Measurements from ENCODE around the gene CXCR5.
A peak's percentile ranks its signal among the peaks of the same experiment; 100 is the strongest.

Gene CXCR5

GRCh38 chr11:118877487-118878162 lies 6.1 kb upstream of the CXCR5 start:
- DNase-seq = no peak

GRCh38 chr11:118878163-118878563 lies 5.5 kb upstream of the CXCR5 start:
- no peak for DNase-seq

GRCh38 chr11:118881228-118881627 lies 2.5 kb upstream of the CXCR5 start:
- no peak for DNase-seq

- no peak for DNase-seq
Observed at GRCh38 chr11:118882491-118882890, 1.2 kb upstream of the CXCR5 start.

- no peak for DNase-seq
Observed at GRCh38 chr11:118883004-118883367, 706 bp upstream of the CXCR5 start.

- no peak for DNase-seq
Observed at GRCh38 chr11:118884875-118885274, 1.2 kb downstream of the CXCR5 start.

- no peak for DNase-seq
Observed at GRCh38 chr11:118885319-118885718, 1.6 kb downstream of the CXCR5 start.

GRCh38 chr11:118885831-118886565 lies 2.3 kb downstream of the CXCR5 start:
- DNase-seq = no peak

- DNase-seq = no peak
Observed at GRCh38 chr11:118886681-118887111, 3.0 kb downstream of the CXCR5 start.

GRCh38 chr11:118887206-118887605 lies 3.5 kb downstream of the CXCR5 start:
- no peak for DNase-seq

GRCh38 chr11:118888398-118888797 lies 4.7 kb downstream of the CXCR5 start:
- DNase-seq = no peak

GRCh38 chr11:118889797-118890196 lies 6.1 kb downstream of the CXCR5 start:
- DNase-seq = no peak

GRCh38 chr11:118892514-118892913 lies 8.8 kb downstream of the CXCR5 start:
- peak; percentile 21 for DNase-seq

- no peak for DNase-seq
Observed at GRCh38 chr11:118892964-118893363, 9.3 kb downstream of the CXCR5 start.

- DNase-seq = no peak
Observed at GRCh38 chr11:118893662-118894061, 10.0 kb downstream of the CXCR5 start.

GRCh38 chr11:118894192-118894591 lies 10.5 kb downstream of the CXCR5 start:
- no peak for DNase-seq

GRCh38 chr11:118895093-118896039 lies 11.7 kb downstream of the CXCR5 start:
- no peak for DNase-seq

GRCh38 chr11:118896472-118896913 lies 12.8 kb downstream of the CXCR5 start:
- no peak for DNase-seq

- no peak for DNase-seq
Observed at GRCh38 chr11:118896921-118897591, 13.4 kb downstream of the CXCR5 start.

- DNase-seq = no peak
Observed at GRCh38 chr11:118897721-118898310, 14.1 kb downstream of the CXCR5 start.

- no peak for DNase-seq
Observed at GRCh38 chr11:118898400-118899295, 15.0 kb downstream of the CXCR5 start.

Data from DMS79 treated with DMSO at 0.1 percent for 48 hours (cell line).